CD14-positive monocyte (primary cell): Measurements from ENCODE around the gene TKFC. TPM values are rescaled to one million over a fixed set of nuclear protein-coding genes. Genes with fewer than 3 reads are reported as not detected.
A peak's percentile ranks its signal among the peaks of the same experiment; 100 is the strongest.

Experiments used
- DNase-seq, 3 donors: peaks; one replicate each; pipeline ENCODE4 v3.0.0-alpha.2; 2011 to 2022
- H2AFZ ChIP-seq: 2 replicates; pipeline ENCODE4 v1.6.0; 2012; ENCODE audit warnings: mild to moderate bottlenecking, low read depth, low read length, inconsistent platforms; ENCODE audit not compliant: insufficient read depth, poor library complexity, severe bottlenecking
- H3K27ac ChIP-seq, 2 donors: 1 replicate in 1 of 2; 2 replicates in 1 of 2; pipeline ENCODE4 v1.5.1; 2012 to 2013; ENCODE audit warnings: low read length in 2 of 2, control low read depth in 1 of 2, inconsistent platforms in 1 of 2, low read depth in 1 of 2, mild to moderate bottlenecking in 1 of 2
- H3K27me3 ChIP-seq, 2 donors: one replicate each; pipeline versions ENCODE4 v1.6.0 to v1.6.1; 2011 to 2013; ENCODE audit warnings: low read length in 2 of 2; ENCODE audit not compliant: control insufficient read depth in 2 of 2, insufficient read depth in 2 of 2
- H3K36me3 ChIP-seq, 2 donors: replicated peaks in 1 of 2; 1 replicate in 1 of 2; 2 replicates in 1 of 2; pipeline versions ENCODE4 v1.5.1 to v1.6.1; 2012 to 2013; ENCODE audit warnings: low read length in 2 of 2, control low read depth in 1 of 2, inconsistent platforms in 1 of 2, mild to moderate bottlenecking in 1 of 2; ENCODE audit not compliant: insufficient read depth in 2 of 2, control insufficient read depth in 1 of 2
- H3K4me1 ChIP-seq, 2 donors: 1 replicate in 1 of 2; 2 replicates in 1 of 2; pipeline versions ENCODE4 v1.5.1 to v1.6.1; 2012 to 2013; ENCODE audit warnings: low read length in 2 of 2, control low read depth in 1 of 2, inconsistent platforms in 1 of 2, mild to moderate bottlenecking in 1 of 2, moderate library complexity in 1 of 2; ENCODE audit not compliant: insufficient read depth in 2 of 2, control insufficient read depth in 1 of 2
- H3K4me2 ChIP-seq: replicated peaks from 2 replicates; pipeline ENCODE3; 2012; ENCODE audit warnings: low read length, moderate library complexity, mild to moderate bottlenecking; ENCODE audit not compliant: poor library complexity, severe bottlenecking; ENCODE audit errors: extremely low read depth
- H3K4me3 ChIP-seq, 3 experiments: fragments of 200-600 bp in 1 of 3; sonication (generic) in 1 of 3; replicated peaks in 1 of 3; 1 replicate in 2 of 3; 2 replicates in 1 of 3; pipeline ENCODE4 v1.5.1; 2011 to 2013; ENCODE audit warnings: low read length in 3 of 3, mild to moderate bottlenecking in 3 of 3, control low read depth in 2 of 3, low read depth in 2 of 3, inconsistent platforms in 1 of 3, moderate library complexity in 1 of 3
- H3K79me2 ChIP-seq: 2 replicates; pipeline ENCODE4 v1.6.0; 2012; ENCODE audit warnings: mild to moderate bottlenecking, control low read depth, inconsistent platforms, low read length, moderate library complexity; ENCODE audit not compliant: insufficient read depth
- H3K9ac ChIP-seq: 2 replicates; pipeline ENCODE4 v1.6.0; 2017; ENCODE audit warnings: low read length, mild to moderate bottlenecking; ENCODE audit not compliant: insufficient read depth, poor library complexity, severe bottlenecking
- H3K9me3 ChIP-seq, 2 donors: replicated peaks in 1 of 2; 1 replicate in 1 of 2; 2 replicates in 1 of 2; pipeline versions ENCODE4 v1.5.1 to v1.6.1; 2012 to 2013; ENCODE audit warnings: low read length in 2 of 2, control low read depth in 1 of 2; ENCODE audit not compliant: control insufficient read depth in 1 of 2, insufficient read depth in 1 of 2
- H4K20me1 ChIP-seq: 2 replicates; pipeline ENCODE4 v1.6.0; 2012; ENCODE audit warnings: mild to moderate bottlenecking, low read length, control low read depth, moderate library complexity; ENCODE audit not compliant: insufficient read depth
- H3K27ac Mint-ChIP-seq, 7 donors: one replicate each; pipeline ENCODE4 v1.8.0; 2020; ENCODE audit warnings: mild to moderate bottlenecking in 7 of 7, mixed read lengths in 7 of 7, moderate library complexity in 6 of 7, inconsistent platforms in 2 of 7
- H3K27me3 Mint-ChIP-seq, 3 donors: one replicate each; pipeline ENCODE4 v1.8.0; 2021 to 2022; ENCODE audit warnings: low read depth in 3 of 3, mild to moderate bottlenecking in 3 of 3, mixed read lengths in 3 of 3, moderate library complexity in 3 of 3, inconsistent platforms in 1 of 3
- H3K36me3 Mint-ChIP-seq, 2 donors: one replicate each; pipeline ENCODE4 v1.8.0; 2020; ENCODE audit warnings: mixed read lengths in 2 of 2, inconsistent platforms in 1 of 2, mild to moderate bottlenecking in 1 of 2
- H3K4me1 Mint-ChIP-seq: one replicate; pipeline ENCODE4 v1.8.0; 2020; ENCODE audit warnings: mild to moderate bottlenecking, mixed read lengths
- H3K4me3 Mint-ChIP-seq, 2 donors: one replicate each; pipeline ENCODE4 v1.8.0; 2020; ENCODE audit warnings: mild to moderate bottlenecking in 2 of 2, mixed read lengths in 2 of 2, moderate library complexity in 1 of 2
- H3K9me3 Mint-ChIP-seq, 7 donors: one replicate each; pipeline ENCODE4 v1.8.0; 2020 to 2022; ENCODE audit warnings: mixed read lengths in 7 of 7, mild to moderate bottlenecking in 6 of 7, moderate library complexity in 6 of 7, inconsistent platforms in 2 of 7
- CTCF ChIP-seq: fragments of 200-600 bp; IDR thresholded peaks from one replicate; pipeline ENCODE4 v1.8.0; 2022; ENCODE audit warnings: antibody characterized with exemption, mild to moderate bottlenecking
- WGBS: methylation state at CpG from one replicate; pipeline ENCODE4 v1.1.5; 2013; ENCODE audit warnings: missing lambda C conversion rate; ENCODE audit not compliant: insufficient coverage; 5-methylcytosine and 5-hydroxymethylcytosine counted together
- intact Hi-C, 2 donors: fragments of 100-400 bp; cut with micrococcal nuclease; formaldehyde crosslinking; loops; one replicate each; pipeline versions ENCODE4 v1.15.0 to v1.15.1; 2023
- polyA plus RNA-seq, 3 donors: library from polyadenylated mRNA; depleted of rRNA in 1 of 3; unstranded in 2 of 3; stranded (reverse) in 1 of 3; fragments of 300-500 nt in 2 of 3; fragments of >200 nt in 1 of 3; fragmentation: Illumina TruSeq in 2 of 3; gene quantifications; 1 replicate in 2 of 3; 2 replicates in 1 of 3; pipeline ENCODE4 v1.2.3, GENCODE V29; 2012 to 2021

The TKFC gene
- polyA plus RNA-seq, 3 donors: 29.5 to 40.8 (median 29.6) TPM

- WGBS: 17% methylated on average over 7 of the region's 12 CpGs
- Histone ChIP-seq H3K9ac (no peak overlapping the region), H3K27me3 (peaks cover 20 to 44% of the 10 kb centered on the region in 2 donors), H2AFZ (peak overlapping the region; percentile 61), H3K4me1 (peaks cover 22 to 25% of the 10 kb centered on the region in 2 donors), H3K79me2 (no peaks in the 10 kb centered on the region), H3K4me3 (peak overlapping the region in 1 of 3 experiments; percentile 73), H3K9me3 (no peaks in the 10 kb centered on the region), H4K20me1 (peaks cover 4% of the 10 kb centered on the region), H3K27ac (no peak overlapping the region), H3K36me3 (peaks cover 17 to 32% of the 10 kb centered on the region in 2 donors), H3K4me2 (peak overlapping the region; percentile 79)
- intact Hi-C loops: no loop called here
- DNase-seq: no peak
- no peak for TF ChIP-seq CTCF
- Mint-ChIP-seq H3K36me3 (peaks cover 39 to 41% of the 10 kb centered on the region in 2 donors), H3K27me3 (peaks cover 45 to 53% (median 46%) of the 10 kb centered on the region in 3 donors), H3K27ac (no peak overlapping the region), H3K4me1 (peaks cover 29% of the 10 kb centered on the region), H3K9me3 (peaks cover 0 to 7% (median 4%) of the 10 kb centered on the region in 7 donors), H3K4me3 (peak overlapping the region; percentile 16 to 47)
Measured at GRCh38 chr11:61295596-61295926, 37.5 kb upstream of the TKFC start.

GRCh38 chr11:61297341-61297740 lies 35.7 kb upstream of the TKFC start:
- Mint-ChIP-seq H3K9me3 (peaks cover 0 to 6% (median 4%) of the 10 kb centered on the region in 7 donors), H3K4me1 (peaks cover 29% of the 10 kb centered on the region), H3K27ac (no peak overlapping the region), H3K4me3 (peak overlapping the region; percentile 3 to 17), H3K36me3 (peaks cover 57 to 59% of the 10 kb centered on the region in 2 donors), H3K27me3 (peaks cover 37 to 46% (median 38%) of the 10 kb centered on the region in 3 donors)
- Histone ChIP-seq H3K9ac (no peak overlapping the region), H3K36me3 (peaks cover 35 to 50% of the 10 kb centered on the region in 2 donors), H3K27ac (no peak overlapping the region), H3K4me1 (peaks cover 22 to 25% of the 10 kb centered on the region in 2 donors), H2AFZ (no peak overlapping the region), H3K79me2 (no peaks in the 10 kb centered on the region), H3K27me3 (peaks cover 19 to 36% of the 10 kb centered on the region in 2 donors), H3K9me3 (no peaks in the 10 kb centered on the region), H4K20me1 (peaks cover 4% of the 10 kb centered on the region), H3K4me2 (no peak overlapping the region), H3K4me3 (no peak overlapping the region)
- no CpG with 5 or more reads among the region's 1 CpG for WGBS
- TF ChIP-seq CTCF: no peak
- intact Hi-C loops: no loop called here
- DNase-seq: no peak
